ENCODE data around the gene TMA7B.

Gene TMA7B

GRCh38 chr22:39953101-39953500, 7.1 kb upstream of the TMA7B start:
- no peak for FAIRE-seq
- DNase-seq (ENCODE audit: insufficient read length, low spot score): no peak
- no peak for TF ChIP-seq POLR2A (IDR thresholded peaks at IDR 0.05; ENCODE audit: low read depth, low read length)

GRCh38 chr22:39954584-39955055, 5.6 kb upstream of the TMA7B start:
- DNase-seq (ENCODE audit: insufficient read length, low spot score) (no peak), FAIRE-seq (no peak)
- TF ChIP-seq POLR2A (IDR thresholded peaks at IDR 0.05; ENCODE audit: low read depth, low read length): no peak

GRCh38 chr22:39955675-39956074, 4.5 kb upstream of the TMA7B start:
- no peak for FAIRE-seq
- no peak for TF ChIP-seq POLR2A (IDR thresholded peaks at IDR 0.05; ENCODE audit: low read depth, low read length)
- DNase-seq (ENCODE audit: insufficient read length, low spot score): no peak

- no peak for TF ChIP-seq POLR2A (IDR thresholded peaks at IDR 0.05; ENCODE audit: low read depth, low read length)
- FAIRE-seq: no peak
- DNase-seq (ENCODE audit: insufficient read length, low spot score): no peak
These were observed 3.1 kb upstream of the TMA7B start for GRCh38 chr22:39956932-39957664.

GRCh38 chr22:39958009-39958711, 2.0 kb upstream of the TMA7B start:
- no peak for DNase-seq (ENCODE audit: insufficient read length, low spot score)
- TF ChIP-seq POLR2A (IDR thresholded peaks at IDR 0.05; ENCODE audit: low read depth, low read length): no peak
- no peak for FAIRE-seq

GRCh38 chr22:39958949-39959639, 1.1 kb upstream of the TMA7B start:
- FAIRE-seq (no peak), DNase-seq (ENCODE audit: insufficient read length, low spot score) (no peak)
- no peak for TF ChIP-seq POLR2A (IDR thresholded peaks at IDR 0.05; ENCODE audit: low read depth, low read length)

GRCh38 chr22:39960791-39961746, 872 bp downstream of the TMA7B start:
- no peak for TF ChIP-seq POLR2A (IDR thresholded peaks at IDR 0.05; ENCODE audit: low read depth, low read length)
- FAIRE-seq: peak; percentile 95
- DNase-seq (ENCODE audit: insufficient read length, low spot score): peak; percentile 62

- DNase-seq (ENCODE audit: insufficient read length, low spot score): no peak
- FAIRE-seq: no peak
- TF ChIP-seq POLR2A (IDR thresholded peaks at IDR 0.05; ENCODE audit: low read depth, low read length): no peak
These were observed 1.9 kb downstream of the TMA7B start for GRCh38 chr22:39962071-39962470.

- no peak for TF ChIP-seq POLR2A (IDR thresholded peaks at IDR 0.05; ENCODE audit: low read depth, low read length)
- DNase-seq (ENCODE audit: insufficient read length, low spot score) (no peak), FAIRE-seq (no peak)
These were observed 5.6 kb downstream of the TMA7B start for GRCh38 chr22:39965748-39966147.

GRCh38 chr22:39966470-39966869, 6.3 kb downstream of the TMA7B start:
- TF ChIP-seq POLR2A (IDR thresholded peaks at IDR 0.05; ENCODE audit: low read depth, low read length): no peak
- DNase-seq (ENCODE audit: insufficient read length, low spot score): no peak
- FAIRE-seq: no peak

GRCh38 chr22:39967103-39967829, 7.1 kb downstream of the TMA7B start:
- FAIRE-seq (peak; percentile 6), DNase-seq (ENCODE audit: insufficient read length, low spot score) (no peak)
- TF ChIP-seq POLR2A (IDR thresholded peaks at IDR 0.05; ENCODE audit: low read depth, low read length): no peak

GRCh38 chr22:39967996-39968972, 8.1 kb downstream of the TMA7B start:
- TF ChIP-seq POLR2A (IDR thresholded peaks at IDR 0.05; ENCODE audit: low read depth, low read length): no peak
- DNase-seq (ENCODE audit: insufficient read length, low spot score) (no peak), FAIRE-seq (no peak)
